H1 (cell line): ENCODE data around the gene TSR3. TPM values are rescaled to one million over a fixed set of nuclear protein-coding genes. Genes with fewer than 3 reads are reported as not detected.

ENCODE experiments used
- CTCF ChIA-PET: fragments of 300-600 bp; sonication (Branson Sonifier 250); formaldehyde crosslinking; loops from one replicate; lab custom pipeline; 2021; ENCODE audit not compliant: partially characterized antibody; lab: Charles Lee
- POLR2A ChIA-PET: fragments of 300-600 bp; sonication (Branson Sonifier 250); formaldehyde crosslinking; loops from one replicate; lab custom pipeline; 2021; ENCODE audit warnings: inconsistent platforms; ENCODE audit not compliant: partially characterized antibody; lab: Charles Lee
- DNase-seq, 2 experiments: peaks; one replicate each; pipeline versions ENCODE4 v3.0.0 to v3.0.0-alpha.2; 2010 to 2022; ENCODE audit warnings: low spot score in 2 of 2, low read depth in 1 of 2, mixed read lengths in 1 of 2
- FAIRE-seq: peaks from 2 replicates; lab custom pipeline; 2011; peaks lifted over from hg19 to GRCh38; lab: Jason Lieb, UNC
- H2AFZ ChIP-seq: 2 replicates; pipeline ENCODE4 v1.8.1; 2012; ENCODE audit warnings: low read length, inconsistent platforms
- H2AK5ac ChIP-seq: 2 replicates; pipeline ENCODE4 v1.6.1; 2013; ENCODE audit warnings: low read depth, low read length
- H2BK120ac ChIP-seq: replicated peaks from 2 replicates; pipeline ENCODE3; 2013; ENCODE audit warnings: low read depth, low read length, inconsistent platforms
- H2BK12ac ChIP-seq: 2 replicates; pipeline ENCODE4 v1.6.1; 2013; ENCODE audit warnings: low read depth, low read length
- H2BK15ac ChIP-seq: 2 replicates; pipeline ENCODE4 v1.6.1; 2013; ENCODE audit warnings: low read length
- H2BK20ac ChIP-seq: 2 replicates; pipeline ENCODE4 v1.6.1; 2013; ENCODE audit warnings: low read length
- H2BK5ac ChIP-seq: 2 replicates; pipeline ENCODE4 v1.6.1; 2013; ENCODE audit warnings: low read depth, low read length
- H3K14ac ChIP-seq: 2 replicates; pipeline ENCODE4 v1.6.1; 2013; ENCODE audit warnings: inconsistent platforms; ENCODE audit not compliant: insufficient read length
- H3K18ac ChIP-seq: 2 replicates; pipeline ENCODE4 v1.6.1; 2013; ENCODE audit warnings: low read length; ENCODE audit errors: extremely low read depth
- H3K23ac ChIP-seq: 2 replicates; pipeline ENCODE4 v1.6.1; 2013; ENCODE audit warnings: inconsistent platforms; ENCODE audit not compliant: insufficient read length
- H3K23me2 ChIP-seq: 2 replicates; pipeline ENCODE4 v1.6.1; 2013; ENCODE audit warnings: low read depth, low read length
- H3K27ac ChIP-seq: 2 replicates; pipeline ENCODE4 v1.6.1; 2011; ENCODE audit warnings: low read depth, low read length, inconsistent platforms
- H3K27me3 ChIP-seq, 4 experiments: replicated peaks in 1 of 4; 1 replicate in 1 of 4; 2 replicates in 3 of 4; pipeline versions ENCODE4 v1.6.1 to v1.8.1; 2011 to 2013; ENCODE audit warnings: low read length in 3 of 4, mild to moderate bottlenecking in 3 of 4, inconsistent platforms in 2 of 4, mixed read lengths in 2 of 4, moderate library complexity in 1 of 4; ENCODE audit not compliant: control insufficient read depth in 3 of 4, insufficient read depth in 3 of 4; ENCODE audit errors: extremely low read depth in 1 of 4
- H3K36me3 ChIP-seq, 4 experiments: 2 replicates each; pipeline versions ENCODE4 v1.6.1 to v1.8.1; 2011 to 2013; ENCODE audit warnings: mild to moderate bottlenecking in 4 of 4, low read length in 3 of 4, moderate library complexity in 2 of 4, control low read depth in 1 of 4, inconsistent platforms in 1 of 4; ENCODE audit not compliant: insufficient read depth in 4 of 4, control insufficient read depth in 2 of 4
- H3K4ac ChIP-seq: replicated peaks from 2 replicates; pipeline ENCODE3; 2013; ENCODE audit warnings: low read length, low read depth, mixed read lengths, inconsistent platforms; ENCODE audit not compliant: insufficient read length
- H3K4me1 ChIP-seq, 4 experiments: replicated peaks in 1 of 4; 1 replicate in 1 of 4; 2 replicates in 3 of 4; pipeline versions ENCODE4 v1.6.1 to v1.8.1; 2011 to 2013; ENCODE audit warnings: low read length in 3 of 4, inconsistent platforms in 2 of 4, mixed read lengths in 1 of 4; ENCODE audit not compliant: insufficient read depth in 4 of 4, control insufficient read depth in 3 of 4
- H3K4me2 ChIP-seq, 2 experiments: 2 replicates each; pipeline versions ENCODE4 v1.6.1 to v1.8.1; 2011 to 2013; ENCODE audit warnings: low read depth in 2 of 2, low read length in 2 of 2, control low read depth in 1 of 2, inconsistent platforms in 1 of 2, mild to moderate bottlenecking in 1 of 2; ENCODE audit not compliant: insufficient read depth in 1 of 2
- H3K4me3 ChIP-seq, 4 experiments: fragments of 200-600, 300-600 bp in 1 of 4; sonication (generic), shearing (Covaris generic), sonication (Bioruptor Twin) in 1 of 4; 2 replicates each; pipeline versions ENCODE4 v1.5.1 to v1.8.1; 2011 to 2016; ENCODE audit warnings: low read length in 4 of 4, low read depth in 3 of 4, control low read depth in 2 of 4, inconsistent platforms in 2 of 4, mild to moderate bottlenecking in 2 of 4, mixed read lengths in 1 of 4, moderate library complexity in 1 of 4; ENCODE audit not compliant: insufficient read depth in 2 of 4; ENCODE audit errors: extremely low read depth in 1 of 4
- H3K56ac ChIP-seq: replicated peaks from 2 replicates; pipeline ENCODE3; 2013; ENCODE audit warnings: low read depth, mild to moderate bottlenecking, mixed read lengths, low read length, inconsistent platforms; ENCODE audit not compliant: insufficient read length
- H3K79me1 ChIP-seq: 2 replicates; pipeline ENCODE4 v1.6.1; 2013; ENCODE audit warnings: low read depth, low read length, control low read depth
- H3K79me2 ChIP-seq, 2 experiments: 2 replicates each; pipeline versions ENCODE4 v1.6.1 to v1.8.1; 2012 to 2013; ENCODE audit warnings: low read length in 2 of 2, mild to moderate bottlenecking in 2 of 2, inconsistent platforms in 1 of 2; ENCODE audit not compliant: insufficient read depth in 2 of 2, control insufficient read depth in 1 of 2
- H3K9ac ChIP-seq, 4 experiments: replicated peaks in 1 of 4; 1 replicate in 1 of 4; 2 replicates in 3 of 4; pipeline versions ENCODE4 v1.6.1 to v1.8.1; 2011 to 2013; ENCODE audit warnings: low read depth in 3 of 4, low read length in 3 of 4, control low read depth in 2 of 4, mild to moderate bottlenecking in 2 of 4, moderate library complexity in 2 of 4, inconsistent platforms in 1 of 4; ENCODE audit errors: extremely low read depth in 1 of 4
- H3K9me3 ChIP-seq, 2 experiments: 2 replicates each; pipeline versions ENCODE4 v1.6.1 to v1.8.1; 2012 to 2013; ENCODE audit warnings: mild to moderate bottlenecking in 2 of 2, moderate library complexity in 2 of 2, control low read depth in 1 of 2, inconsistent platforms in 1 of 2, low read depth in 1 of 2, low read length in 1 of 2, mixed read lengths in 1 of 2; ENCODE audit not compliant: insufficient read depth in 2 of 2
- H4K20me1 ChIP-seq, 2 experiments: replicated peaks in 1 of 2; 2 replicates each; pipeline versions ENCODE3 to v1.8.1; 2011 to 2013; ENCODE audit warnings: inconsistent platforms in 2 of 2, low read length in 2 of 2, mild to moderate bottlenecking in 1 of 2; ENCODE audit not compliant: insufficient read depth in 2 of 2, control insufficient read depth in 1 of 2
- H4K5ac ChIP-seq: 2 replicates; pipeline ENCODE4 v1.6.1; 2013; ENCODE audit warnings: low read length, low read depth, mixed read lengths, inconsistent platforms; ENCODE audit not compliant: insufficient read length
- H4K8ac ChIP-seq: 2 replicates; pipeline ENCODE4 v1.8.0; 2013; ENCODE audit warnings: mild to moderate bottlenecking, moderate library complexity, low read length, inconsistent platforms; ENCODE audit not compliant: insufficient read depth; ENCODE audit errors: extremely low read depth
- H4K91ac ChIP-seq: replicated peaks from 2 replicates; pipeline ENCODE3; 2013; ENCODE audit warnings: low read length, mixed read lengths, inconsistent platforms; ENCODE audit not compliant: insufficient read length
- E2F6 ChIP-seq: IDR thresholded peaks from 2 replicates; pipeline ENCODE4 v1.6.1; 2012; ENCODE audit warnings: inconsistent platforms
- PHF8 ChIP-seq: fragments of 200-600 bp; sonication (generic); conservative IDR thresholded peaks from 2 replicates; pipeline ENCODE4 v1.7.1; 2012; ENCODE audit warnings: low read depth, mild to moderate bottlenecking, inconsistent platforms, low read length, moderate library complexity
- WGBS, 2 experiments: shearing (Covaris generic) in 1 of 2; methylation state at CpG; one replicate each; pipeline versions ENCODE4 v1.1.6 to v1.1.7; 2013 to 2015; ENCODE audit warnings: low lambda C conversion rate in 2 of 2, mixed read lengths in 2 of 2, inconsistent platforms in 1 of 2, low coverage in 1 of 2, missing lambda C conversion rate in 1 of 2; ENCODE audit not compliant: insufficient replicate concordance in 2 of 2, insufficient coverage in 1 of 2, insufficient read length in 1 of 2; ENCODE audit errors: extremely low coverage in 1 of 2, missing lambda C conversion rate in 1 of 2; 5-methylcytosine and 5-hydroxymethylcytosine counted together
- polyA plus RNA-seq, 7 experiments: library from polyadenylated mRNA; depleted of rRNA in 3 of 7; stranded (reverse) in 5 of 7; unstranded in 2 of 7; fragments of >200 nt in 5 of 7; fragments of 200-250 nt in 2 of 7; gene quantifications; 1 replicate in 5 of 7; 2 replicates in 1 of 7; 4 replicates in 1 of 7; pipeline versions ENCODE4 v1.2.1 to v1.2.3, GENCODE V29; 2011 to 2013; ENCODE audit warnings: missing spikeins in 2 of 7, mixed read lengths in 2 of 7
- total RNA-seq: library from RNA; stranded (reverse); fragmentation: NEBNext Ultra II Directional; extraction: Animal tissue kit (Norgen Biotek cat#: 25700); gene quantifications from 2 replicates; pipeline ENCODE4 v1.2.1, GENCODE V29; 2021

TSR3 gene
- total and polyA plus RNA-seq, 2 of the 8 experiments (the other 6 are each of a cell fraction or from before 2014, with no cell fraction given), result 43.1 to 52.3 TPM

GRCh38 chr16:1338855-1339675, 12.6 kb downstream of the TSR3 start:
- TF ChIP-seq PHF8 (no peak), E2F6 (0 out of 2 replicates have a peak, but pooled peaks have one; percentile 0)

More at GRCh38 chr16:1338855-1339675, 12.6 kb downstream of the TSR3 start:
- peaks cover 4% of the 10 kb centered on the region; the same call in 1 of the 2 replicates for H3K23me2 ChIP-seq
- H2AK5ac ChIP-seq, result no peak overlapping the region
- no peak overlapping the region for H3K18ac ChIP-seq
- POLR2A ChIA-PET, result no interaction called here
- no peak overlapping the region for H2AFZ ChIP-seq
- no peak overlapping the region for H2BK20ac ChIP-seq
- H3K4me2 ChIP-seq, result no peak overlapping the region
- H3K56ac ChIP-seq, result no peak overlapping the region
- peaks cover 0 to 13% (median 4%) of the 10 kb centered on the region in 4 experiments; a peak in 4 of 7 replicates for H3K4me1 ChIP-seq
- H3K27me3 ChIP-seq, result peaks cover 14 to 35% (median 24%) of the 10 kb centered on the region in 4 experiments
- no peak overlapping the region for H3K4me3 ChIP-seq
- H4K91ac ChIP-seq, result no peak overlapping the region
- H2BK5ac ChIP-seq, result no peak overlapping the region
- CTCF ChIA-PET, result interaction anchor here (0.6 to 5.2 kb wide), 7 partner anchors 9 to 739 kb away, joined by 3 to 43 read pairs (median 3); no protein-coding TSS in a partner anchor
- whole genome bisulfite sequencing, 2 experiments, result 72% methylated on average over 15 of the region's 31 CpGs; no CpG with 5 or more reads in 1 of the 2 experiments
- peaks cover 7 to 23% of the 10 kb centered on the region in 2 experiments for H4K20me1 ChIP-seq
- no peak overlapping the region for H3K23ac ChIP-seq
- H4K5ac ChIP-seq, result no peak overlapping the region
- no peaks in the 10 kb centered on the region for H3K79me1 ChIP-seq
- peak overlapping the region; percentile 25; the same call in 1 of the 2 replicates for H4K8ac ChIP-seq
- H3K36me3 ChIP-seq, result no peaks in the 10 kb centered on the region
- no peak overlapping the region for H2BK120ac ChIP-seq
- H3K79me2 ChIP-seq, result no peaks in the 10 kb centered on the region
- DNase-seq (no peak), FAIRE-seq (no peak)
- H3K14ac ChIP-seq, result no peak overlapping the region
- H2BK12ac ChIP-seq, result 0 out of 2 replicates have a peak overlapping the region, but pooled peaks have one; percentile 27
- H3K27ac ChIP-seq, result no peak overlapping the region
- H3K4ac ChIP-seq, result no peak overlapping the region
- no peak overlapping the region for H3K9ac ChIP-seq
- H3K9me3 ChIP-seq, result no peaks in the 10 kb centered on the region
- no peak overlapping the region for H2BK15ac ChIP-seq
